Measurements from ENCODE around the gene FKBP1A. TPM values are rescaled to one million over a fixed set of nuclear protein-coding genes. Genes with fewer than 3 reads are reported as not detected.
A peak's percentile ranks its signal among the peaks of the same experiment; 100 is the strongest.
"Not testable (repeated sequence)": the region's sequence is repeated elsewhere in the genome, so short reads cannot be mapped to it uniquely, and the experiment has no call there.

FKBP1A gene
- total RNA-seq, 1 experiment from 2014 or later: 127 TPM

GRCh38 chr20:1424336-1424735 is 31.5 kb upstream of the FKBP1A start:
- Histone ChIP-seq H3K36me3 (no peaks in the 10 kb centered on the region), H3K27ac (no peak overlapping the region), H3K4me1 (peaks cover 23% of the 10 kb centered on the region), H3K27me3 (no peaks in the 10 kb centered on the region), H3K4me3 (no peak overlapping the region), H3K9me3 (replicated peaks) (peaks cover 7% of the 10 kb centered on the region; the same call in 1 of the 2 replicates)
- no peak for DNase-seq

GRCh38 chr20:1423625-1424106 is 30.8 kb upstream of the FKBP1A start:
- Histone ChIP-seq H3K27me3 (no peaks in the 10 kb centered on the region), H3K36me3 (no peaks in the 10 kb centered on the region), H3K27ac (no peak overlapping the region), H3K4me1 (peaks cover 23% of the 10 kb centered on the region), H3K4me3 (no peak overlapping the region), H3K9me3 (replicated peaks) (peaks cover 7% of the 10 kb centered on the region; the same call in 1 of the 2 replicates)
- peak; percentile 64 to 72 for DNase-seq

GRCh38 chr20:1423206-1423605 is 30.4 kb upstream of the FKBP1A start:
- Histone ChIP-seq H3K27me3 (no peaks in the 10 kb centered on the region), H3K4me1 (peaks cover 24% of the 10 kb centered on the region), H3K36me3 (no peaks in the 10 kb centered on the region), H3K4me3 (no peak overlapping the region), H3K9me3 (replicated peaks) (peaks cover 7% of the 10 kb centered on the region; the same call in 1 of the 2 replicates), H3K27ac (no peak overlapping the region)
- no peak for DNase-seq

- Histone ChIP-seq H3K4me3 (no peak overlapping the region), H3K9me3 (replicated peaks) (peaks cover 7% of the 10 kb centered on the region; the same call in 1 of the 2 replicates), H3K4me1 (peaks cover 23% of the 10 kb centered on the region), H3K27ac (no peak overlapping the region), H3K36me3 (no peaks in the 10 kb centered on the region), H3K27me3 (no peaks in the 10 kb centered on the region)
- DNase-seq: no peak
These were observed 29.9 kb upstream of the FKBP1A start for GRCh38 chr20:1422753-1423152.

- DNase-seq: no peak
- Histone ChIP-seq H3K27ac (no peak overlapping the region), H3K36me3 (no peaks in the 10 kb centered on the region), H3K4me1 (peaks cover 22% of the 10 kb centered on the region), H3K9me3 (replicated peaks) (peaks cover 7% of the 10 kb centered on the region; the same call in 1 of the 2 replicates), H3K4me3 (no peak overlapping the region), H3K27me3 (no peaks in the 10 kb centered on the region)
These were observed 27.2 kb upstream of the FKBP1A start for GRCh38 chr20:1420066-1420465.

- H3K9me3 ChIP-seq (replicated peaks): peaks cover 7% of the 10 kb centered on the region; the same call in 1 of the 2 replicates
- no peaks in the 10 kb centered on the region for H3K36me3 ChIP-seq
- H3K27me3 ChIP-seq: no peaks in the 10 kb centered on the region
- no peak for DNase-seq
- no peak overlapping the region for H3K27ac ChIP-seq
- no peak overlapping the region for H3K4me3 ChIP-seq
- peaks cover 22% of the 10 kb centered on the region for H3K4me1 ChIP-seq
These were observed 25.5 kb upstream of the FKBP1A start for GRCh38 chr20:1418350-1418749.

GRCh38 chr20:1417790-1418189 is 24.9 kb upstream of the FKBP1A start:
- no peak for DNase-seq
- Histone ChIP-seq H3K4me3 (no peak overlapping the region), H3K27ac (no peak overlapping the region)

GRCh38 chr20:1417273-1417672 is 24.4 kb upstream of the FKBP1A start:
- H3K9me3 ChIP-seq (replicated peaks): peaks cover 7% of the 10 kb centered on the region; the same call in 1 of the 2 replicates
- H3K4me1 ChIP-seq: peaks cover 22% of the 10 kb centered on the region
- peak; percentile 40 to 46 for DNase-seq
- H3K4me3 ChIP-seq: no peak overlapping the region
- H3K27ac ChIP-seq: no peak overlapping the region; the same call in 1 of the 2 replicates
- no peaks in the 10 kb centered on the region for H3K36me3 ChIP-seq
- H3K27me3 ChIP-seq: no peaks in the 10 kb centered on the region

More at GRCh38 chr20:1417790-1418189, 24.9 kb upstream of the FKBP1A start:
- Histone ChIP-seq H3K36me3 (no peaks in the 10 kb centered on the region), H3K4me1 (peaks cover 22% of the 10 kb centered on the region), H3K27me3 (no peaks in the 10 kb centered on the region), H3K9me3 (replicated peaks) (peaks cover 7% of the 10 kb centered on the region; the same call in 1 of the 2 replicates)

GRCh38 chr20:1415667-1416468 is 23.0 kb upstream of the FKBP1A start:
- peaks cover 11% of the 10 kb centered on the region; the same call in 1 of the 2 replicates for H3K9me3 ChIP-seq (replicated peaks)
- H3K36me3 ChIP-seq: no peaks in the 10 kb centered on the region
- no peaks in the 10 kb centered on the region for H3K27me3 ChIP-seq
- H3K27ac ChIP-seq: peak overlapping the region; percentile 38
- no peak overlapping the region for H3K4me3 ChIP-seq
- peaks cover 22% of the 10 kb centered on the region for H3K4me1 ChIP-seq
- DNase-seq: peak; percentile 67

GRCh38 chr20:1414982-1415381 is 22.1 kb upstream of the FKBP1A start:
- no peak for DNase-seq
- H3K27me3 ChIP-seq: no peaks in the 10 kb centered on the region
- H3K9me3 ChIP-seq (replicated peaks): peaks cover 7% of the 10 kb centered on the region; the same call in 1 of the 2 replicates
- H3K4me3 ChIP-seq: no peak overlapping the region
- no peak overlapping the region for H3K27ac ChIP-seq
- H3K4me1 ChIP-seq: peaks cover 22% of the 10 kb centered on the region
- no peaks in the 10 kb centered on the region for H3K36me3 ChIP-seq

- Histone ChIP-seq H3K4me3 (no peak overlapping the region), H3K36me3 (no peaks in the 10 kb centered on the region), H3K27me3 (no peaks in the 10 kb centered on the region), H3K9me3 (replicated peaks) (no peaks in the 10 kb centered on the region), H3K27ac (no peak overlapping the region), H3K4me1 (no peaks in the 10 kb centered on the region)
- DNase-seq: no peak
These were observed 12.9 kb upstream of the FKBP1A start for GRCh38 chr20:1405801-1406200.

GRCh38 chr20:1403624-1404023 is 10.8 kb upstream of the FKBP1A start:
- H3K9me3 ChIP-seq (replicated peaks): no peaks in the 10 kb centered on the region
- DNase-seq: no peak
- H3K4me1 ChIP-seq: peaks cover 3% of the 10 kb centered on the region; the same call in 1 of the 2 replicates
- H3K36me3 ChIP-seq: no peaks in the 10 kb centered on the region
- H3K27ac ChIP-seq: no peak overlapping the region
- no peak overlapping the region for H3K4me3 ChIP-seq
- no peaks in the 10 kb centered on the region for H3K27me3 ChIP-seq

- Histone ChIP-seq H3K9me3 (replicated peaks) (no peaks in the 10 kb centered on the region), H3K4me1 (peaks cover 3% of the 10 kb centered on the region; the same call in 1 of the 2 replicates), H3K4me3 (no peak overlapping the region), H3K36me3 (no peaks in the 10 kb centered on the region), H3K27me3 (no peaks in the 10 kb centered on the region), H3K27ac (no peak overlapping the region)
- no peak for DNase-seq
These were observed 9.3 kb upstream of the FKBP1A start for GRCh38 chr20:1402149-1402548.

- H3K4me3 ChIP-seq: no peak overlapping the region
- H3K27me3 ChIP-seq: no peaks in the 10 kb centered on the region
- no peaks in the 10 kb centered on the region for H3K9me3 ChIP-seq (replicated peaks)
- no peaks in the 10 kb centered on the region for H3K36me3 ChIP-seq
- H3K4me1 ChIP-seq: peaks cover 3% of the 10 kb centered on the region; the same call in 1 of the 2 replicates
- H3K27ac ChIP-seq: no peak overlapping the region
- no peak for DNase-seq
These were observed 8.6 kb upstream of the FKBP1A start for GRCh38 chr20:1401451-1401907.

- not testable (repeated sequence) for H3K4me1 ChIP-seq; H3K27ac ChIP-seq; H3K27me3 ChIP-seq; H3K4me3 ChIP-seq; H3K9me3 ChIP-seq (replicated peaks); H3K36me3 ChIP-seq
- DNase-seq: peak in 1 of 2 experiments; percentile 10
These were observed 7.0 kb upstream of the FKBP1A start for GRCh38 chr20:1399678-1400366.
